Gastrocnemius medialis (tissue), 4 donors: ENCODE results near the gene DISC1. TPM values are rescaled to one million over a fixed set of nuclear protein-coding genes. Genes with fewer than 3 reads are reported as not detected.

Source experiments
- ATAC-seq, 2 donors: fragments of 150-250 bp; one replicate each; pipeline ENCODE4 v1.9.1; 2016
- DNase-seq, 2 donors: peaks; one replicate each; pipeline ENCODE4 v3.0.0-alpha.2; 2019
- H3K27ac ChIP-seq, 4 donors: fragments of 200-600 bp; sonication (generic); 1 replicate in 1 of 4; 2 replicates in 3 of 4; pipeline ENCODE4 v1.5.1; 2016 to 2018; ENCODE audit warnings: mild to moderate bottlenecking in 2 of 4, moderate library complexity in 1 of 4
- H3K27me3 ChIP-seq, 3 donors: fragments of 200-600 bp; sonication (generic) in 2 of 3; 1 replicate in 1 of 3; 2 replicates in 2 of 3; pipeline versions ENCODE4 v1.5.1 to v1.6.0; 2016 to 2019; ENCODE audit warnings: mild to moderate bottlenecking in 1 of 3, moderate library complexity in 1 of 3
- H3K36me3 ChIP-seq, 2 donors: fragments of 200-600 bp; sonication (generic) in 1 of 2; one replicate each; pipeline ENCODE4 v1.5.1; 2017 to 2018
- H3K4me1 ChIP-seq, 2 donors: fragments of 200-600 bp; sonication (generic) in 1 of 2; one replicate each; pipeline ENCODE4 v1.5.1; 2016 to 2017; ENCODE audit warnings: mild to moderate bottlenecking in 2 of 2
- H3K4me3 ChIP-seq, 4 donors: fragments of 200-600 bp; sonication (generic) in 3 of 4; 1 replicate in 1 of 4; 2 replicates in 3 of 4; pipeline ENCODE4 v1.5.1; 2016 to 2019; ENCODE audit warnings: mild to moderate bottlenecking in 2 of 4
- H3K9me3 ChIP-seq, 3 donors: fragments of 200-600 bp; sonication (generic) in 2 of 3; 1 replicate in 1 of 3; 2 replicates in 2 of 3; pipeline ENCODE4 v1.5.1; 2016 to 2019
- POLR2A ChIP-seq, 2 donors: fragments of 450-650 bp; IDR thresholded peaks; one replicate each; pipeline ENCODE4 v1.6.1; 2017; ENCODE audit warnings: antibody characterized with exemption in 2 of 2, mild to moderate bottlenecking in 2 of 2, moderate library complexity in 2 of 2
- in situ Hi-C, 4 donors: fragments of 200-750 bp; cut with MboI; loops; one replicate each; pipeline versions ENCODE4 v1.15.0 to v1.8.0; 2017; ENCODE audit warnings: low sequenced_read_pairs in 4 of 4
- intact Hi-C: fragments of 100-400 bp; cut with DNase I; formaldehyde crosslinking; loops from one replicate; pipeline ENCODE4 v1.15.1; 2023; ENCODE audit warnings: low total_unique reads
- total RNA-seq, 4 donors: library from RNA; depleted of rRNA; stranded (reverse); fragments of >200 nt; gene quantifications; one replicate each; pipeline versions ENCODE4 v1.1.0 to v1.2.3, GENCODE V29; 2016
- TF ChIP-seq, protein P1 (sequence below), 5 experiments: fragments of 450-650 bp in 3 of 5; fragments of 200-600 bp in 2 of 5; sonication (generic) in 2 of 5; IDR thresholded peaks in 4 of 5; conservative IDR thresholded peaks in 1 of 5; 1 replicate in 4 of 5; 2 replicates in 1 of 5; pipeline ENCODE4 v1.5.1; 2016 to 2019; ENCODE audit warnings: antibody characterized with exemption in 5 of 5, mild to moderate bottlenecking in 3 of 5, moderate library complexity in 3 of 5

The DISC1 gene
- total RNA-seq, 4 donors from 2014 or later = 2.3 to 5.8 (median 2.6) TPM

DNA sequence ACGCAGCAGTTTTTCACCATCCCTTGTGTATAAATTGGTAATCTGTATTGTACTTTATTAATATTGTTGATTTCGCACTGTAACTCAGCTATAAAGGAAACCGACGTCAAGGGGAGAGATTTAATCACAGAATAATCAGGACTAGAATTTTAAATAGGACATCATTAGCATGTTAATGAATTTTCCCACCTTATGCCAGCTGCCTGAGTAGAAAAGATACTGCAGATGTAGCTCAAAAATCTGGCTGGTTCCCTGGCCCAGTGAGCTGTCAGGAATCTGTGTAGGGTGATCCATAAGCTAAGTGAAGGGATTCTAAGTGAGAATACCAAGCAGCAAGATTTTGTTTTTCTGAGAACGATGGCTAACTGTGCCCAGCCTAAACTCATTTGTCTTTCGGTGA lies 195.5 kb downstream of the DISC1 start:
- Histone ChIP-seq H3K4me3 (no peak overlapping the region), H3K9me3 (no peaks in the 10 kb centered on the region), H3K27me3 (no peaks in the 10 kb centered on the region), H3K36me3 (no peaks in the 10 kb centered on the region), H3K27ac (no peak overlapping the region), H3K4me1 (peaks cover 4% of the 10 kb centered on the region in 2 donors)
- in situ Hi-C loops (no loop called here), intact Hi-C loops (no loop called here)
- no peak for TF ChIP-seq POLR2A (IDR thresholded peaks at IDR 0.05)
- TF ChIP-seq, protein P1, sequence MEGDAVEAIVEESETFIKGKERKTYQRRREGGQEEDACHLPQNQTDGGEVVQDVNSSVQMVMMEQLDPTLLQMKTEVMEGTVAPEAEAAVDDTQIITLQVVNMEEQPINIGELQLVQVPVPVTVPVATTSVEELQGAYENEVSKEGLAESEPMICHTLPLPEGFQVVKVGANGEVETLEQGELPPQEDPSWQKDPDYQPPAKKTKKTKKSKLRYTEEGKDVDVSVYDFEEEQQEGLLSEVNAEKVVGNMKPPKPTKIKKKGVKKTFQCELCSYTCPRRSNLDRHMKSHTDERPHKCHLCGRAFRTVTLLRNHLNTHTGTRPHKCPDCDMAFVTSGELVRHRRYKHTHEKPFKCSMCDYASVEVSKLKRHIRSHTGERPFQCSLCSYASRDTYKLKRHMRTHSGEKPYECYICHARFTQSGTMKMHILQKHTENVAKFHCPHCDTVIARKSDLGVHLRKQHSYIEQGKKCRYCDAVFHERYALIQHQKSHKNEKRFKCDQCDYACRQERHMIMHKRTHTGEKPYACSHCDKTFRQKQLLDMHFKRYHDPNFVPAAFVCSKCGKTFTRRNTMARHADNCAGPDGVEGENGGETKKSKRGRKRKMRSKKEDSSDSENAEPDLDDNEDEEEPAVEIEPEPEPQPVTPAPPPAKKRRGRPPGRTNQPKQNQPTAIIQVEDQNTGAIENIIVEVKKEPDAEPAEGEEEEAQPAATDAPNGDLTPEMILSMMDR (IDR thresholded peaks at IDR 0.05 in 4 of 5, conservative IDR thresholded peaks at IDR 0.05 in 1 of 5) = no peak
- DNase-seq (no peak), ATAC-seq (no peak)

DNA sequence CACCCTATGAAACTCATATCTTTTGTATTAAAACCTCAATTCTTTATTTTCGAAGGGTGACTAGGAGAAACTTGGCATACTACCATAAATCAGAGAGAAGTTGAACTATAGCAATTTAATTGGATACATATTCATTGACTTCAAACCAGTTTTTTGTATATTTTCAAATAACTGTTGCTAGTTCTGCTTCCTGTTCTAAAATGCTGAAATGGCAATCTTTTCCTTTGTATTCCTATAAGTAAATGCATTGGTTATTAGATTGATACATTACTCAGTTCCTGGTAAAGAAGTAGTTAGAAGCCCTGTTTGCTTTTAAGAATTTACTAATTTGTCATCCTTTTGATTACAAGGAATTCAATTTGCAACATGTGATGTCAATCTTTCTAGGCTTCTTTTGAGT lies 200.0 kb downstream of the DISC1 start:
- TF ChIP-seq, protein P1 (IDR thresholded peaks at IDR 0.05 in 4 of 5, conservative IDR thresholded peaks at IDR 0.05 in 1 of 5) = no peak
- TF ChIP-seq POLR2A (IDR thresholded peaks at IDR 0.05) = no peak
- DNase-seq (no peak), ATAC-seq (no peak)
- H3K36me3 ChIP-seq = no peaks in the 10 kb centered on the region
- intact Hi-C loops = no loop called here
- H3K4me3 ChIP-seq = no peak overlapping the region
- no peaks in the 10 kb centered on the region for H3K9me3 ChIP-seq
- H3K27ac ChIP-seq = no peak overlapping the region
- H3K4me1 ChIP-seq = peaks cover 4% of the 10 kb centered on the region in 2 donors
- in situ Hi-C loops = no loop called here
- H3K27me3 ChIP-seq = no peaks in the 10 kb centered on the region

DNA sequence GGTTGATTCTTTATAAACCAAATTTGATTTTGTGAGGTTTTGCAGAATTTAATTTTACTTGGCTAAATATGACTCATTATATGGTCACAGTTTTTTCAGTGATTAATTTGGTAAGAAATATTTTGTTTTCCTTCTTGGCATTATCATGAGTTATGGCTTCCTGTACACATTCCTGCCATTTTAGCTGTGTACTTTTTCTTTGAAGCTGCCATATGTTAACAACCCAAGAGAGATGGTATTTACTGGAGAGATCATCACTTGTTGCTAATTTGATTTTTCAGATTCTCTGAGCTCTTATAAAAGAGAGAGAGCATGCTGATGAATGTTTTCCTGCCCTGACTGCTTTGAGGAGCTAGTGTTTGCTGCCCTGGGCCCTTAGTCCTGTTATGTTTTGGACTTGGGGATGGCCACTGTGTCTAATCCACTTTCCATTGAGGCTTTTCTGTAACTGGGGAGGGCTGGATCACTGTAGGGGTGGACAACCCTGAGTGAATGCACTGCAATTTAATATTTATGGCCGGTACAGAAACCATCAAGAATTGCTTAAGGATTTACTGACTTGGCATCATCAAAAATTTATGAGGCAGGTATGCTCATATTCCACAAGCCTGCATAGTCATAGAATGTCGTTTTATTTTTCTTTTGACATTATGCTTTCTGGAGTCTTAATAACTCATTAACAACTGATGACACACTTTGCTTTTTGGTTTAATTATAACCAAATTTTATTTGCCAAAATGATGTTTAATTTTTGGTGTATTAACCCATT lies 200.9 kb downstream of the DISC1 start:
- DNase-seq = no peak
- H3K9me3 ChIP-seq = no peaks in the 10 kb centered on the region
- in situ Hi-C loops (no loop called here), intact Hi-C loops (no loop called here)
- TF ChIP-seq POLR2A (IDR thresholded peaks at IDR 0.05) = no peak
- TF ChIP-seq, protein P1 (IDR thresholded peaks at IDR 0.05 in 4 of 5, conservative IDR thresholded peaks at IDR 0.05 in 1 of 5) = no peak
- no peaks in the 10 kb centered on the region for H3K36me3 ChIP-seq
- H3K27me3 ChIP-seq = no peaks in the 10 kb centered on the region
- H3K4me1 ChIP-seq = peaks cover 4% of the 10 kb centered on the region in 2 donors
- no peak overlapping the region for H3K27ac ChIP-seq
- H3K4me3 ChIP-seq = no peak overlapping the region
- ATAC-seq = no peak

DNA sequence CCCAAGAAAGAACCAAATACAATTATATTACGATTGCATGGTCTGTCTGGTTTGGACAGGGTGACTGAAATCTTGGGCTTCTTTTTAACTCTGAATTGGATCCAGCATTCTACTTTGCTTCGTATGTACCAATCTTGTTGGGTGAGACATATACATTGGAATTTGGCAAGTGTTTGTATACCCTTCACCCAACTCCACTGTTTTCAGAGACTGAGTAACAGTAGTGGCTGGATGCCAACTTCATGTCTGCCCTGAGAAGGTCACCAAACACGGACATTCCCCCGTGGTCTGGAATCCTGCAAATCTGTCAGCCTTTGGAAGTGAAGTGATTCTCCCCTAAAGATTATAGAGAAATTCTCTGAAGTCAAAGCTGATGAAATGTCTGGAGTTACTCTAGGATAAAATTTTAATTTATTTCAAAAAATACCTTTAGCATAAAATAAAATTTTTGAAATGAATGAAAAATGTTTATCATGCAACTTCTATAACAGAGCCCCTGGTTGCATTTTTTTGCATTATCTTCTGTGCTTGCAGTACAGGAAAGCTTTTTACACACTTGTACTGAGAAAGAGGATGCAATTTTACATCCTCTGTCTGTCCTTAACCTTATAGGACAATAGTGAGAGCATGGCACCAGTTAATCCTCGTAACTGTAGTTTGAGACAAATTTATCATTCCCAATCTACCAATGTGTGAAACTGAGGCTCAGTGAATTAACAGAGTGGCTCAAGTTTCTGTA lies 201.8 kb downstream of the DISC1 start:
- DNase-seq (no peak), ATAC-seq (no peak)
- TF ChIP-seq, protein P1 (IDR thresholded peaks at IDR 0.05 in 4 of 5, conservative IDR thresholded peaks at IDR 0.05 in 1 of 5) = no peak
- TF ChIP-seq POLR2A (IDR thresholded peaks at IDR 0.05) = no peak
- H3K36me3 ChIP-seq = no peaks in the 10 kb centered on the region
- in situ Hi-C loops (no loop called here), intact Hi-C loops (no loop called here)
- no peaks in the 10 kb centered on the region for H3K27me3 ChIP-seq
- H3K9me3 ChIP-seq = no peaks in the 10 kb centered on the region
- no peak overlapping the region for H3K4me3 ChIP-seq
- H3K4me1 ChIP-seq = peaks cover 4% of the 10 kb centered on the region in 2 donors
- no peak overlapping the region for H3K27ac ChIP-seq
